Stimulated activated naive CD8-positive, alpha-beta T cell treated with anti-CD3 and anti-CD28 coated beads, Interleukin-15, Interleukin-2, amounts not matched to agents 100 ng/mL and 50 ng/mL, for 24 hours (primary cell): ENCODE data around the gene GPBAR1.

Experiments
- H3K27ac Mint-ChIP-seq: one replicate; pipeline ENCODE4 v1.8.0; 2021; ENCODE audit warnings: mild to moderate bottlenecking, mixed read lengths
- H3K27me3 Mint-ChIP-seq: one replicate; pipeline ENCODE4 v1.8.0; 2021; ENCODE audit warnings: mixed read lengths
- H3K36me3 Mint-ChIP-seq: one replicate; pipeline ENCODE4 v1.8.0; 2021; ENCODE audit warnings: low read depth, mixed read lengths
- H3K4me1 Mint-ChIP-seq: one replicate; pipeline ENCODE4 v1.8.0; 2021; ENCODE audit warnings: low read depth, mixed read lengths
- H3K4me3 Mint-ChIP-seq: one replicate; pipeline ENCODE4 v1.8.0; 2021; ENCODE audit warnings: mild to moderate bottlenecking, mixed read lengths
- H3K9me3 Mint-ChIP-seq: one replicate; pipeline ENCODE4 v1.8.0; 2021; ENCODE audit warnings: mixed read lengths

Gene GPBAR1, protein sequence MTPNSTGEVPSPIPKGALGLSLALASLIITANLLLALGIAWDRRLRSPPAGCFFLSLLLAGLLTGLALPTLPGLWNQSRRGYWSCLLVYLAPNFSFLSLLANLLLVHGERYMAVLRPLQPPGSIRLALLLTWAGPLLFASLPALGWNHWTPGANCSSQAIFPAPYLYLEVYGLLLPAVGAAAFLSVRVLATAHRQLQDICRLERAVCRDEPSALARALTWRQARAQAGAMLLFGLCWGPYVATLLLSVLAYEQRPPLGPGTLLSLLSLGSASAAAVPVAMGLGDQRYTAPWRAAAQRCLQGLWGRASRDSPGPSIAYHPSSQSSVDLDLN

GRCh38 chr2:218260742-218261422 is at the start of gene GPBAR1:
Gene GPBAR1 (plus strand): TSS chr2:218261015. CDS start chr2:218262725, 1,710 bp downstream.
- Mint-ChIP-seq H3K27me3 (no peaks in the 10 kb centered on the region), H3K27ac (peak within 1 kb of the TSS; percentile 67), H3K4me1 (peaks cover 40% of the 10 kb centered on the region), H3K36me3 (peaks cover 9% of the 10 kb centered on the region), H3K9me3 (no peaks in the 10 kb centered on the region), H3K4me3 (no peak within 1 kb of the TSS)

- Mint-ChIP-seq H3K27me3 (no peaks in the 10 kb centered on the region), H3K36me3 (peaks cover 20% of the 10 kb centered on the region), H3K4me3 (no peak overlapping the region), H3K27ac (peak overlapping the region; percentile 26), H3K4me1 (peaks cover 20% of the 10 kb centered on the region), H3K9me3 (peaks cover 6% of the 10 kb centered on the region)
Observed at GRCh38 chr2:218214116-218214515, 46.7 kb upstream of the GPBAR1 start.

- peak overlapping the region; percentile 97 for H3K4me3 Mint-ChIP-seq
- H3K27ac Mint-ChIP-seq, result peak overlapping the region; percentile 93
- peaks cover 42% of the 10 kb centered on the region for H3K4me1 Mint-ChIP-seq
- H3K9me3 Mint-ChIP-seq, result no peaks in the 10 kb centered on the region
- peaks cover 34% of the 10 kb centered on the region for H3K36me3 Mint-ChIP-seq
- no peaks in the 10 kb centered on the region for H3K27me3 Mint-ChIP-seq
Observed at GRCh38 chr2:218216336-218216673, 44.5 kb upstream of the GPBAR1 start.

DNA sequence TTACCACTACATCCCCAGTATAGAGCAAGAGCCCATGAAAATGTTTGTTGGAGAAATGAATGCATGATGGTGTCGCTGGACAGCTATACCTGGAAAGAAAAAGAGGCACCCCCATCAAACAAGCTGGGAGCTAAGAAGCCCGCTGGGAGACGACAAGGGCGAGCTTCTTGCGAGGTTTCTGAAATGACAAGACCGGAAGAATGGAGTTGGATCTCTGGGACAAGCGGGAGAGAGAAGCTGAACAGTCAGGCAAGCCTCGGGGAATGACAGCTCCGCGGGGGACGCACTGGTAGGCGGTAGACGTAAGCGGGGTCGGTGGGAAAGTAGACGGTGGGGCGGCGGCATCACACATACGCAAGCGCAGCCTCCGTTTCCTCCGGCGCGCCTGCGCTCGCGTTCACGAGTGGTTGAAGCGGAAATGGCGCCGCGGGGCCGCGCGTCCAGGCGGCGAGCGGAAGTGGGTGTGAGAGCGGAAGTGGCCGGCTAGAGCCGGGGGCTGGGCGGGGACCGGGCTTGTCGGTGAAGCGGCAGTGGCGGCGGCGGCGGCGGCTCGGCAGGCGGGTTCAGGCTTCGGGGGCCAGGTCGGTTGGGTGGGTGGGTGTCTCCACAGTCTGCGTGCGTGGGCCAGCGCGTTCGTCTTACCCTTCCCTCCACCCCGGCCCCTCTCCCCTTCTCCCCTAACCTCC is 44.0 kb upstream of the GPBAR1 start, which contains the start of gene ARPC2:
Gene ARPC2, plus strand, starts transcription at position 516 of the 686 bp plus-strand sequence. CDS start 282 bp downstream, outside the sequence.
- Mint-ChIP-seq H3K36me3 (peaks cover 39% of the 10 kb centered on the region), H3K27me3 (no peaks in the 10 kb centered on the region), H3K4me1 (peaks cover 47% of the 10 kb centered on the region), H3K4me3 (peak within 1 kb of the TSS; percentile 97), H3K27ac (peak within 1 kb of the TSS; percentile 93), H3K9me3 (no peaks in the 10 kb centered on the region)

- Mint-ChIP-seq H3K27me3 (no peaks in the 10 kb centered on the region), H3K36me3 (peaks cover 46% of the 10 kb centered on the region), H3K4me3 (peak overlapping the region; percentile 97), H3K4me1 (peaks cover 55% of the 10 kb centered on the region), H3K9me3 (no peaks in the 10 kb centered on the region), H3K27ac (peak overlapping the region; percentile 93)
Observed at GRCh38 chr2:218217360-218218267, 43.2 kb upstream of the GPBAR1 start.

DNA sequence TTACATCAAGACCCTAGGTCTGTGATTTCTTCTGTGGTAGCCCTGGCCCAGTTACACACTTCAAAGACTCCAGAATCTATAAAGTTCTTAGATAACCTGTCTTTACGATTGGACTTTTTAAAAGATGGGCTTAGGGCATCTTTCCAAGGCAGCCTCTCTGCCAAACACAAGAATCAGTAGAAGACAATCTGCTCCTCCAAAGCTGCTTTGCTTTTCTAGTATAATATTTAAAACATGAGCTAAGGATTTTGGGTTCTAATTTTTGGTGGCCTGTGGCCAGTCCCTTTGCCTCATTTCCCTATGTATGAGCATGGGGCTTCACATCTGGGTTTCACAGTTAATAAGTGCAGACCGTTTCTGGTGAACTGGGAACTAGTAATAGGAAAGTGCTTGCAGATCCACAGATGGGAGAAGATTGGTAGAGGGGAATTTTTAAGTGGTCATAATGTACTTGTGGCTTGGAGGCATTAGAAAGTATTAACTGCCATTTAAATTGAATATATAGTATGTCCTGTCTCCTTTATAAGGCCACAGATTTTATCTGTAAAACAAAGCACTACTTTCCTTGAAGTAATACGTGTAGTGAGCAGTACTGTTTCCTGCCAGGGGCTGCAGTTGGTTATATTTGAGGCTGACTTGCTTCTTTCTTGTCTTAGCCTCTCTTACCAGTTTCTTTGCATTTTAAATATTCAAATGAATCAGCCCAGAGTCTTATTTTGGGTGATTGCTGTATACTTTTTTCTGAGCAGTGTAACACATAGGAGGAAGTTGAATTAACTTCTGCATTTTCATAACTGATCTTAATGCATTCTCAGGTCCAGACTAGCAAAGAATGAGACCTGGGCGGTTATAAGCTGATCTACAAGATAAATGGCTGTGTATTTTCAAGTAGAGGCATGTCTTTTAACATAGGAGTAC is 42.3 kb upstream of the GPBAR1 start:
- Mint-ChIP-seq H3K4me1 (peaks cover 65% of the 10 kb centered on the region), H3K27ac (peak overlapping the region; percentile 93), H3K4me3 (peak overlapping the region; percentile 97), H3K27me3 (no peaks in the 10 kb centered on the region), H3K9me3 (no peaks in the 10 kb centered on the region), H3K36me3 (peaks cover 55% of the 10 kb centered on the region)

DNA sequence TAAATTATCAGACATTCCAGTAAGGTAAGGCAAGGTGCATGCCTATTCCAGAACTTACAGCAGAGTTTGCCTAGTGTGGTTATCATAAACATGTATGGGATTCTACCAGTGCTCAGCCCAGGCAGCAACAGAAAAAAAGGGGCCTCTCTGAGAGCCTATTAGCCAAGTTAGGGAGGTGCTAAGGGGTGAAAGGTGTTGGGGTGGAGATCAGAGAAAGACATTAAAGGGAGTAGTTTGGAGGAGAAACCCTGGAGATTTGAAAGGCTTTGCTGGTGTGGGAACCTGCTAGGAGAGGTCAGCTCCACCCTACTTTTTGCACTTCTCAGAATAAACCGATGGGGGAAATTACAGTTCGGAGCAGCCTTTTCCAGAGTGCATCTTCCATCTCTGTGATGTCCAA is 40.9 kb upstream of the GPBAR1 start:
- Mint-ChIP-seq H3K4me3 (peak overlapping the region; percentile 97), H3K36me3 (peaks cover 69% of the 10 kb centered on the region), H3K27ac (peak overlapping the region; percentile 93), H3K4me1 (peaks cover 79% of the 10 kb centered on the region), H3K27me3 (no peaks in the 10 kb centered on the region), H3K9me3 (no peaks in the 10 kb centered on the region)

- H3K9me3 Mint-ChIP-seq, result no peaks in the 10 kb centered on the region
- H3K4me3 Mint-ChIP-seq, result peak overlapping the region; percentile 97
- H3K4me1 Mint-ChIP-seq, result peaks cover 87% of the 10 kb centered on the region
- no peaks in the 10 kb centered on the region for H3K27me3 Mint-ChIP-seq
- H3K27ac Mint-ChIP-seq, result peak overlapping the region; percentile 93
- H3K36me3 Mint-ChIP-seq, result peaks cover 79% of the 10 kb centered on the region
Observed at GRCh38 chr2:218221000-218221399, 39.8 kb upstream of the GPBAR1 start.

DNA sequence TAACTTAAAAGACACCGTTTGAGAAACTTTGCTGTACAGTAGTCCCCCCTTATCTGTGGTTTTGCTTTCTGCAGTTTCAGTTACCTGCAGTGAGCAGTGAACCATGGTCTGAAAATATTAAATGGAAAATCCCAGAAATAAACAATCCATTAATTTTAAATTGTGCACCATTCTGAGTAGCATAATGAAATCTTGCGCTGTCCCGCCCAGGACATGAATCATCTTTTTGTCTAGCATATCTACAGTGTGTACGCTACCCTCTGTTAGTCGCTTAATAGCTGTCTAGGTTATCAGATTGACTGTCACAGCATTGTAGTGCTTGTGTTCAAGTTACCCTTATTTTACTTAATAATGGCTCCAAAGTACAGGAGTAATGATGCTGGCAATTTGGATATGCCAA is 37.8 kb upstream of the GPBAR1 start:
- no peaks in the 10 kb centered on the region for H3K9me3 Mint-ChIP-seq
- H3K27ac Mint-ChIP-seq, result peak overlapping the region; percentile 93
- H3K4me1 Mint-ChIP-seq, result peaks cover 95% of the 10 kb centered on the region
- peaks cover 94% of the 10 kb centered on the region for H3K36me3 Mint-ChIP-seq
- H3K27me3 Mint-ChIP-seq, result no peaks in the 10 kb centered on the region
- peak overlapping the region; percentile 97 for H3K4me3 Mint-ChIP-seq

- peaks cover 94% of the 10 kb centered on the region for H3K36me3 Mint-ChIP-seq
- H3K27ac Mint-ChIP-seq, result peak overlapping the region; percentile 84
- H3K4me3 Mint-ChIP-seq, result peak overlapping the region; percentile 97
- H3K4me1 Mint-ChIP-seq, result peaks cover 98% of the 10 kb centered on the region
- H3K27me3 Mint-ChIP-seq, result no peaks in the 10 kb centered on the region
- H3K9me3 Mint-ChIP-seq, result no peaks in the 10 kb centered on the region
Observed at GRCh38 chr2:218224186-218224585, 36.6 kb upstream of the GPBAR1 start.

DNA sequence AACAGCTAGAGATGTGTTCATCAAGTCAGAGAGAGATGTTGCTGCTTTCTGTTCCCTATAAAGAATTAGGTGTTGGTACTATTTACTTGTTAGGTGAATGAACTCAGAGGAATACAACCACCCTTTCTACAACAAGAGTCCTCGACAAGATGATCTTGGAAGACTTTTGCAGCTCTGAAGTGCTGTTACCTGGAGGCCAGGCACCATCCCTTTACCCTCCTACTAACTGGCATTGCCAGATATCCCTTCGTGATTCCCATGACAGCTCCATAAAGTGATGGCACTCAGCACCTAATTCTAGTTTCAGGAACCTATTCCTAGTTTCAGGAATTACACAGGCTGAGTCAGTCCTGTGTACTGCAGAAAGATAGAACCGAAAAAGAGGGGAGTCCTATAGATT is 33.9 kb upstream of the GPBAR1 start:
- Mint-ChIP-seq H3K27me3 (no peaks in the 10 kb centered on the region), H3K4me3 (peak overlapping the region; percentile 3), H3K9me3 (no peaks in the 10 kb centered on the region), H3K36me3 (peaks cover 89% of the 10 kb centered on the region), H3K4me1 (peaks cover 95% of the 10 kb centered on the region), H3K27ac (peak overlapping the region; percentile 84)

GRCh38 chr2:218228366-218229090 is 32.3 kb upstream of the GPBAR1 start:
- Mint-ChIP-seq H3K27ac (peak overlapping the region; percentile 84), H3K9me3 (no peaks in the 10 kb centered on the region), H3K27me3 (no peaks in the 10 kb centered on the region), H3K4me1 (peaks cover 87% of the 10 kb centered on the region), H3K36me3 (peaks cover 84% of the 10 kb centered on the region), H3K4me3 (peak overlapping the region; percentile 66)

DNA sequence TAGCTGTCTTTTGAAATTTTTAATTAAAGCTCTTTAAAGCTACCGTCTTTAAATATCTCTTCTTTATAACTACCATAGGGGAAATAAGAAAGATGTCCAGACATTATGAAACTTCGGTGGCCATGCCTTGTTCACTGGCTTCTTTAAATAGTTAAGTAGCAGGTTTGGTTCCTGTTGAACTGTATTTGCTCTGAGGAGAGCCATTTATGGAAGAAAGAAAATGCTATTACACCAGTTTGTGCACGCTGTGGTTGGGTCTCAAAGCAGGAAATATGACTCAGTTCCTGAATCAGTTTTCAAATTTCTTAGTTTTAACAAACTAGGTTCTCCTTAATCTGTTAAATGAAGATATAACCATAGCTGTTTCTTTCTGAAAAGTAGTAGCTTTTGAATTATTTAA is 31.6 kb upstream of the GPBAR1 start:
- Mint-ChIP-seq H3K9me3 (no peaks in the 10 kb centered on the region), H3K36me3 (peaks cover 84% of the 10 kb centered on the region), H3K27ac (peak overlapping the region; percentile 84), H3K4me1 (peaks cover 85% of the 10 kb centered on the region), H3K27me3 (no peaks in the 10 kb centered on the region), H3K4me3 (peak overlapping the region; percentile 66)
